NT2/D1 (cell line): ENCODE results near the gene PSAP.

Experiments
- YY1 ChIP-seq: IDR thresholded peaks from 2 replicates; pipeline ENCODE4 v1.6.1; 2011; ENCODE audit not compliant: insufficient read length, insufficient read depth
- ZNF274 ChIP-seq: IDR thresholded peaks from 2 replicates; pipeline ENCODE4 v1.6.1; 2011; ENCODE audit warnings: mild to moderate bottlenecking, low read depth, low read length

DNA sequence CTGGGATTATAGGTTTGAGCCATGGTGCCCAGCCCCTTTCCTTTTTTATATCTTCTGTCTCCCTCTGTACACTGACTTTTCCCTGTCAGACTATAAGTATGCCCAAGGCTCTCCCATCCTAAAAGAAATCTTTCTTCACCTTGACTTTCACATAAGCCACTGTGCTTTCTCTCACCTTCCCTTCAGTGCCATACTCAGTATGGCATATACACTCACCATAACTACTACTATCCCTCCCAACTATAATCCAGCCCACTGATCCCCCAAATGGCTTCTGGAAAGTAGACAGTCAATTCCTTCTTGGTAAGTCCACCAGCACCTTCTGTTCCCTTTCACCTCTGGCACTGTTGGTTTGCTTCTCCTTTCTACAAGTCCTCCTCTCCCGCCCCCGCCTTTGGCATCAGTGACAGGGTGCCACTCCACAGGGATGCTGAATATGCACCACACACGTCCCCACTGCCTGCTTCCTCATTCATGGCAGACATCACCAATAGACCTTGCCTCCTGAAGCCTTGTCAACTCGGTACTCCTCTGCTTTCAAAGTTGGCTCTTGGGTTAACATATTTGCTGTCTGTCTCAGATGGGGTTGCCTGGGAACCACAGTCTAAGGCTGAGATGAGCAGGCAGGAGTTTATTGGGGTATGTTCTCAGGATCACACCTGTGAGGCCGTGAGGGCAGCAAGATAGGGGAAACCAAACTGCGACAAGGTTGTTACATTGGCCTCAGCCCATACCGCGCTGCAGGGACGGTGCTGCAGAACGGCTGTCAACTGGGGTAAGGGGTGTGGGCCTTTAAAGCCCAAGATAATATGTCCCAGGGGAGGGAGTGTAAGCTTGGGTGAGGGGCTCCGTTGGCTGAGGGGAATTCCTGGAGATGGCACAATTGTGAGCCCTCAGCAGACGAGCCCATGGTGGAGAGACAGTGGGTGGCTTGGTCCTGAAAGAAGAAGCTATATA, 7.2 kb upstream of the PSAP start:
- TF ChIP-seq YY1 (no peak), ZNF274 (no peak)
